ENCODE measurements around the gene NBPF3. TPM values are rescaled to one million over a fixed set of nuclear protein-coding genes. Genes with fewer than 3 reads are reported as not detected.

NBPF3 gene
- total RNA-seq, 1 experiment from 2014 or later = 15.9 TPM

GRCh38 chr1:21510885-21511578 lies 71.1 kb downstream of the NBPF3 start:
- no peak overlapping the region for H3K4me3 ChIP-seq (ENCODE audit: low read depth in 2 of 2, low read length in 2 of 2)
- no peaks in the 10 kb centered on the region for H3K36me3 ChIP-seq (ENCODE audit: control insufficient read depth, insufficient read depth, low read length)
- H3K27me3 ChIP-seq (ENCODE audit: control insufficient read depth, insufficient read depth, low read length) = no peaks in the 10 kb centered on the region
- BruUV-seq (replicated peaks) = no TSS peak
- in situ Hi-C loops (cut with HindIII; ENCODE audit: low pct_unique_long_range_greater_than_20kb, low sequenced_read_pairs) = no loop called here
- ChIA-PET POLR2A (no interaction called here), CTCF (interaction anchor here (0.5 kb wide), 1 partner anchor 27 kb away, joined by 5 read pairs; no protein-coding TSS in a partner anchor)
- no peak for DNase-seq (ENCODE audit: low read depth, low spot score)
- TF ChIP-seq REST (IDR thresholded peaks at IDR 0.05; ENCODE audit: insufficient read depth in 1 of 2, low read depth in 2 of 2, low read length in 1 of 2) (no peak), TCF7L2 (IDR thresholded peaks at IDR 0.05; ENCODE audit: low read depth, low read length) (no peak), POLR2AphosphoS5 (IDR thresholded peaks at IDR 0.05; ENCODE audit: low read depth, low read length) (no peak), SIN3A (IDR thresholded peaks at IDR 0.05; ENCODE audit: borderline replicate concordance, insufficient read depth, low read depth, low read length) (no peak)
- TF ChIP-seq, protein P1, sequence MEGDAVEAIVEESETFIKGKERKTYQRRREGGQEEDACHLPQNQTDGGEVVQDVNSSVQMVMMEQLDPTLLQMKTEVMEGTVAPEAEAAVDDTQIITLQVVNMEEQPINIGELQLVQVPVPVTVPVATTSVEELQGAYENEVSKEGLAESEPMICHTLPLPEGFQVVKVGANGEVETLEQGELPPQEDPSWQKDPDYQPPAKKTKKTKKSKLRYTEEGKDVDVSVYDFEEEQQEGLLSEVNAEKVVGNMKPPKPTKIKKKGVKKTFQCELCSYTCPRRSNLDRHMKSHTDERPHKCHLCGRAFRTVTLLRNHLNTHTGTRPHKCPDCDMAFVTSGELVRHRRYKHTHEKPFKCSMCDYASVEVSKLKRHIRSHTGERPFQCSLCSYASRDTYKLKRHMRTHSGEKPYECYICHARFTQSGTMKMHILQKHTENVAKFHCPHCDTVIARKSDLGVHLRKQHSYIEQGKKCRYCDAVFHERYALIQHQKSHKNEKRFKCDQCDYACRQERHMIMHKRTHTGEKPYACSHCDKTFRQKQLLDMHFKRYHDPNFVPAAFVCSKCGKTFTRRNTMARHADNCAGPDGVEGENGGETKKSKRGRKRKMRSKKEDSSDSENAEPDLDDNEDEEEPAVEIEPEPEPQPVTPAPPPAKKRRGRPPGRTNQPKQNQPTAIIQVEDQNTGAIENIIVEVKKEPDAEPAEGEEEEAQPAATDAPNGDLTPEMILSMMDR (IDR thresholded peaks at IDR 0.05) = no peak; the same call in 1 of the 2 replicates
- H3K4me1 ChIP-seq (ENCODE audit: control insufficient read depth, insufficient read depth, low read length) = peaks cover 3% of the 10 kb centered on the region; the same call in 1 of the 2 replicates
- no peak overlapping the region for H3K27ac ChIP-seq (ENCODE audit: low read length)
- no peaks in the 10 kb centered on the region for H3K9me3 ChIP-seq (ENCODE audit: control insufficient read depth, insufficient read depth, low read depth, low read length)
- intact Hi-C loops (cut with micrococcal nuclease; ENCODE audit: unreplicated experiment) = no loop called here
- ATAC-seq = no peak

DNA sequence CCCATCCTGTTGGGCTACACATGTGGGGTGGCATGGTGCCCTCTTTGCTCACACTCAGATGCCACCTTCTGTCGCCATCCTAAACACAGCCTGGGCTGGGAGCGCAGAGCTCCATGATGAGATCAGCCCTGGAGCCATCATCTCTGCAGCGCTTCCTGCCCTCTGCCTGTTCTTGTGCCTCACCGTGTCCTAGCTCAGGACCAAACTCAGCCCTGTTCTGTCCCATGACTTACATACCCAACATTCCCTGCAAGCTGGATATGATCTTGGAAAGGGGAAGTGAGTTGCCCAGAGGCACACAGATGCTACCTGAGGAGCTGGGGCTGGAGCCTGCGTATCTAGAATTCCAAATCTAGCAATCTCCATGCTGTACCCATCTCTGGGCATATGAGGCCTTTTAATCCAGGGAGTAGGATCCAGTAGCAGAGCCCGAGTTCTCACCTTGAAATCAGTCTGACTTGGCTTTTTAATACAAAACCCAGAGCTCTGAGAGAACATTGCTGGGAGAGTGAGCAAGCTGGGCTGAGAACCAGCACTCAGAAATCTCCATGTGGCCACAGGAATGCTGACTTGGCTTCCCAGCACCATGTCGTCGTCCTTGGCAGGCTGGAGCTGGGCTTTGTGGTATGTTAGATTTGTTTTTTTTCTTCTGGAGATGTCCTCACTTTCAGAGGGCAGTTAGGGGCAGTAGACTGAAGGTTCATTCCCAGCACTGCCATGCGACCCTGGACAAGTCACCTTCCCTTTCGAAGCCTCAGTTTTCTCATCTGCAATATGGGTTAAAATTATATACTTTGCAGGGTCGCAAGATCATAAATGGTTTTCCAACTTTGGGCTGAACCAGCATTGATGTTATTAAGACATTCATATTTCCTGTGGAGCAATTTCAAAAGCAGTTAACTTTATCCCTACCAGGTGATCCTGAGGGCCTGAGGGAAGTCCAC lies 71.9 kb downstream of the NBPF3 start:
- POLR2A ChIA-PET = no interaction called here
- no peak overlapping the region for H3K27ac ChIP-seq (ENCODE audit: low read length)
- CTCF ChIA-PET = interaction anchor here (0.5 to 0.6 kb wide), 2 partner anchors 26 to 493 kb away, joined by 4 to 5 read pairs; no protein-coding TSS in a partner anchor
- H3K27me3 ChIP-seq (ENCODE audit: control insufficient read depth, insufficient read depth, low read length) = no peaks in the 10 kb centered on the region
- ATAC-seq = no peak
- peaks cover 3% of the 10 kb centered on the region; the same call in 1 of the 2 replicates for H3K4me1 ChIP-seq (ENCODE audit: control insufficient read depth, insufficient read depth, low read length)
- in situ Hi-C loops (cut with HindIII; ENCODE audit: low pct_unique_long_range_greater_than_20kb, low sequenced_read_pairs) = no loop called here
- intact Hi-C loops (cut with micrococcal nuclease; ENCODE audit: unreplicated experiment) = no loop called here
- no peak for DNase-seq (ENCODE audit: low read depth, low spot score)
- no peaks in the 10 kb centered on the region for H3K9me3 ChIP-seq (ENCODE audit: control insufficient read depth, insufficient read depth, low read depth, low read length)
- H3K4me3 ChIP-seq (ENCODE audit: low read depth in 2 of 2, low read length in 2 of 2) = no peak overlapping the region
- no peak for TF ChIP-seq TCF7L2 (IDR thresholded peaks at IDR 0.05; ENCODE audit: low read depth, low read length)
- no peak for TF ChIP-seq POLR2AphosphoS5 (IDR thresholded peaks at IDR 0.05; ENCODE audit: low read depth, low read length)
- TF ChIP-seq, protein P1 (IDR thresholded peaks at IDR 0.05) = no peak
- TF ChIP-seq REST (IDR thresholded peaks at IDR 0.05; ENCODE audit: insufficient read depth in 1 of 2, low read depth in 2 of 2, low read length in 1 of 2) = no peak
- no peak for TF ChIP-seq SIN3A (IDR thresholded peaks at IDR 0.05; ENCODE audit: borderline replicate concordance, insufficient read depth, low read depth, low read length)
- BruUV-seq (replicated peaks) = no TSS peak
- H3K36me3 ChIP-seq (ENCODE audit: control insufficient read depth, insufficient read depth, low read length) = no peaks in the 10 kb centered on the region
